HepG2 (cell line): ENCODE data around the gene PRM3. TPM values are rescaled to one million over a fixed set of nuclear protein-coding genes. Genes with fewer than 3 reads are reported as not detected.
A peak's percentile ranks its signal among the peaks of the same experiment; 100 is the strongest.

ENCODE experiments used
- ARID4A ChIP-seq: sonication (generic); formaldehyde crosslinking; IDR thresholded peaks from 2 replicates; pipeline ENCODE4 v1.5.0; 2020; ENCODE audit warnings: mild to moderate bottlenecking, missing genetic modification reagents, borderline replicate concordance
- BRD4 ChIP-seq: sonication (generic); formaldehyde crosslinking; IDR thresholded peaks from 2 replicates; pipeline ENCODE4 v1.4.0; 2020; ENCODE audit warnings: missing genetic modification reagents
- FOXA1 ChIP-seq, 2 experiments: fragments of 450-650 bp in 1 of 2; sonication (generic) in 1 of 2; formaldehyde crosslinking in 1 of 2; IDR thresholded peaks; 2 replicates each; pipeline versions ENCODE4 v1.4.0 to v1.6.1; 2016 to 2020; ENCODE audit warnings: missing genetic modification reagents in 1 of 2
- GABPB1 ChIP-seq: IDR thresholded peaks from 2 replicates; pipeline ENCODE4 v1.6.1; 2016; ENCODE audit warnings: mild to moderate bottlenecking, missing genetic modification reagents, moderate library complexity, missing compliant biosample characterization
- KDM1A ChIP-seq: IDR thresholded peaks from 2 replicates; pipeline ENCODE4 v1.6.1; 2016; ENCODE audit warnings: missing compliant biosample characterization
- KDM2A ChIP-seq: sonication (generic); formaldehyde crosslinking; IDR thresholded peaks from 2 replicates; pipeline ENCODE4 v1.4.0; 2020; ENCODE audit warnings: low read depth, missing genetic modification reagents, borderline replicate concordance
- PHF20 ChIP-seq: sonication (generic); formaldehyde crosslinking; IDR thresholded peaks from 2 replicates; pipeline ENCODE4 v1.5.0; 2020; ENCODE audit warnings: mild to moderate bottlenecking, missing genetic modification reagents
- PRMT3 ChIP-seq: sonication (generic); formaldehyde crosslinking; IDR thresholded peaks from 2 replicates; pipeline ENCODE4 v1.8.1; 2022; ENCODE audit warnings: low read depth, mild to moderate bottlenecking, moderate library complexity, missing genetic modification reagents, borderline replicate concordance
- SIX4 ChIP-seq: sonication (generic); formaldehyde crosslinking; IDR thresholded peaks from 2 replicates; pipeline ENCODE4 v1.4.0; 2020; ENCODE audit warnings: missing genetic modification reagents
- SOX13 ChIP-seq, 3 experiments: fragments of 450-650 bp in 1 of 3; sonication (generic) in 1 of 3; formaldehyde crosslinking in 1 of 3; IDR thresholded peaks in 2 of 3; conservative IDR thresholded peaks in 1 of 3; 2 replicates each; pipeline versions ENCODE4 v1.5.0 to v1.6.1; 2016 to 2020; ENCODE audit warnings: antibody characterized with exemption in 1 of 3, mild to moderate bottlenecking in 1 of 3, missing compliant biosample characterization in 1 of 3, missing genetic modification reagents in 1 of 3, moderate library complexity in 1 of 3
- TCF12 ChIP-seq, 2 experiments: fragments of 450-650 bp in 1 of 2; sonication (generic) in 1 of 2; formaldehyde crosslinking in 1 of 2; IDR thresholded peaks; 2 replicates each; pipeline versions ENCODE4 v1.6.1 to v1.8.0; 2017 to 2022; ENCODE audit warnings: antibody characterized with exemption in 1 of 2, mild to moderate bottlenecking in 1 of 2, missing genetic modification reagents in 1 of 2, moderate library complexity in 1 of 2
- TCF7L2 ChIP-seq: IDR thresholded peaks from 2 replicates; pipeline ENCODE4 v1.6.1; 2011; ENCODE audit warnings: mild to moderate bottlenecking, low read depth, low read length, moderate library complexity
- TERF1 ChIP-seq: sonication (generic); formaldehyde crosslinking; IDR thresholded peaks from 2 replicates; pipeline ENCODE4 v1.8.0; 2022; ENCODE audit warnings: mild to moderate bottlenecking, missing genetic modification reagents, moderate library complexity
- YEATS4 ChIP-seq: sonication (generic); formaldehyde crosslinking; IDR thresholded peaks from 2 replicates; pipeline ENCODE4 v1.4.0; 2020; ENCODE audit warnings: missing genetic modification reagents, borderline replicate concordance
- ZBTB46 ChIP-seq: sonication (generic); formaldehyde crosslinking; IDR thresholded peaks from 2 replicates; pipeline ENCODE4 v1.4.0; 2020; ENCODE audit warnings: mild to moderate bottlenecking, missing genetic modification reagents, borderline replicate concordance
- ZBTB49 ChIP-seq: sonication (generic); formaldehyde crosslinking; IDR thresholded peaks from 2 replicates; pipeline ENCODE4 v1.4.0; 2020; ENCODE audit warnings: missing genetic modification reagents, borderline replicate concordance
- ZNF138 ChIP-seq: sonication (generic); formaldehyde crosslinking; IDR thresholded peaks from 2 replicates; pipeline ENCODE4 v1.5.0; 2020; ENCODE audit warnings: mild to moderate bottlenecking, low read depth, missing genetic modification reagents
- ZNF337 ChIP-seq: sonication (generic); formaldehyde crosslinking; IDR thresholded peaks from 2 replicates; pipeline ENCODE4 v1.5.1; 2020; ENCODE audit warnings: missing genetic modification reagents, low read depth, mild to moderate bottlenecking, borderline replicate concordance
- polyA plus RNA-seq, 8 experiments: library from polyadenylated mRNA; depleted of rRNA in 3 of 8; stranded (reverse) in 7 of 8; unstranded in 1 of 8; fragments of >200 nt; fragmentation: Illumina TruSeq in 4 of 8; extraction: Trizol in 4 of 8; gene quantifications; 2 replicates each; pipeline versions ENCODE4 v1.2.1 to v1.2.3, GENCODE V29; 2011 to 2016; ENCODE audit warnings: low read depth in 4 of 8, missing spikeins in 1 of 8, mixed read lengths in 1 of 8; ENCODE audit not compliant: insufficient read depth in 1 of 8
- total RNA-seq, 5 experiments: library from RNA; depleted of rRNA; stranded (reverse); fragments of >200 nt; fragmentation: Illumina TruSeq; extraction: Trizol; gene quantifications; 2 replicates each; pipeline ENCODE4 v1.2.3, GENCODE V29; 2016; ENCODE audit warnings: low read depth in 1 of 5

The PRM3 gene
- total and polyA plus RNA-seq, 2 of the 13 experiments (the other 11 are each of a cell fraction or from before 2014, with no cell fraction given): not detected

GRCh38 chr16:11297492-11298142 lies 24.2 kb upstream of the PRM3 start (continued):
- TF ChIP-seq KDM1A: no peak
- no peak for TF ChIP-seq PRMT3
- no peak for TF ChIP-seq TERF1 (CRISPR knock-in tag)
- TF ChIP-seq FOXA1 (IDR thresholded peaks at IDR 0.05): no peak
- no peak for TF ChIP-seq FOXA1 (CRISPR knock-in tag; IDR thresholded peaks at IDR 0.05)
- no peak for TF ChIP-seq SOX13 (IDR thresholded peaks at IDR 0.05)
- peak in 1 of 2 experiments; percentile 60; a peak in 2 of 4 replicates for TF ChIP-seq SOX13 (CRISPR knock-in tag; conservative IDR thresholded peaks at IDR 0.05 in 1 of 2, IDR thresholded peaks at IDR 0.05 in 1 of 2)
- no peak for TF ChIP-seq ZBTB49 (CRISPR knock-in tag)
- TF ChIP-seq ARID4A: peak; percentile 59
- TF ChIP-seq GABPB1 (CRISPR knock-in tag): peak; percentile 61; the same call in 1 of the 2 replicates
- TF ChIP-seq BRD4: peak; percentile 92; the same call in 1 of the 2 replicates
- TF ChIP-seq ZBTB46: 0 out of 2 replicates have a peak, but pooled peaks have one; percentile 53
- TF ChIP-seq PHF20 (CRISPR knock-in tag): no peak
- TF ChIP-seq TCF12 (IDR thresholded peaks at IDR 0.05): no peak
- TF ChIP-seq TCF12 (CRISPR knock-in tag; IDR thresholded peaks at IDR 0.05): peak; percentile 58; the same call in 1 of the 2 replicates
- no peak; the same call in none of the 2 replicates for TF ChIP-seq KDM2A (CRISPR knock-in tag)
- TF ChIP-seq ZNF138 (CRISPR knock-in tag): peak; percentile 87
- TF ChIP-seq YEATS4: peak; percentile 58; the same call in 1 of the 2 replicates
- TF ChIP-seq ZNF337 (CRISPR knock-in tag): no peak
- no peak for TF ChIP-seq TCF7L2
- 0 out of 2 replicates have a peak, but pooled peaks have one; percentile 13 for TF ChIP-seq SIX4 (CRISPR knock-in tag)
